Skeletal muscle satellite cell (primary cell): ENCODE results near the gene SORCS1.

Experiments used
- H3K27me3 ChIP-seq: 2 replicates; pipeline ENCODE4 v1.7.0; 2013; ENCODE audit warnings: low read length; ENCODE audit not compliant: control insufficient read depth, insufficient read depth
- H3K36me3 ChIP-seq: 2 replicates; pipeline ENCODE4 v1.7.0; 2013; ENCODE audit warnings: mild to moderate bottlenecking, control low read depth, low read length; ENCODE audit not compliant: insufficient read depth
- H3K4me1 ChIP-seq: 2 replicates; pipeline ENCODE4 v1.7.0; 2013; ENCODE audit warnings: low read length; ENCODE audit not compliant: control insufficient read depth, insufficient read depth
- H3K4me2 ChIP-seq: 2 replicates; pipeline ENCODE4 v1.7.0; 2013; ENCODE audit warnings: mild to moderate bottlenecking, low read length
- H3K4me3 ChIP-seq: 2 replicates; pipeline ENCODE4 v1.7.0; 2013; ENCODE audit warnings: low read length
- H3K9ac ChIP-seq: 2 replicates; pipeline ENCODE4 v1.7.0; 2013; ENCODE audit warnings: mild to moderate bottlenecking, low read depth, low read length, moderate library complexity
- H3K9me3 ChIP-seq: replicated peaks from 2 replicates; pipeline ENCODE4 v1.7.0; 2013; ENCODE audit warnings: mild to moderate bottlenecking, control low read depth, low read length

SORCS1 gene

GRCh38 chr10:106980495-106981451 is 183.7 kb downstream of the SORCS1 start:
- Histone ChIP-seq H3K36me3 (no peaks in the 10 kb centered on the region), H3K4me3 (no peak overlapping the region), H3K9ac (no peak overlapping the region), H3K4me2 (no peak overlapping the region), H3K9me3 (no peaks in the 10 kb centered on the region), H3K4me1 (no peaks in the 10 kb centered on the region), H3K27me3 (no peaks in the 10 kb centered on the region)

- H3K4me2 ChIP-seq, result no peak overlapping the region
- H3K27me3 ChIP-seq, result no peaks in the 10 kb centered on the region
- no peaks in the 10 kb centered on the region for H3K36me3 ChIP-seq
- no peaks in the 10 kb centered on the region for H3K4me1 ChIP-seq
- H3K9ac ChIP-seq, result no peak overlapping the region
- no peaks in the 10 kb centered on the region for H3K9me3 ChIP-seq
- no peak overlapping the region for H3K4me3 ChIP-seq
Observed at GRCh38 chr10:106978756-106979155, 185.8 kb downstream of the SORCS1 start.

- Histone ChIP-seq H3K9me3 (peaks cover 5% of the 10 kb centered on the region), H3K27me3 (no peaks in the 10 kb centered on the region), H3K9ac (no peak overlapping the region), H3K36me3 (no peaks in the 10 kb centered on the region), H3K4me3 (no peak overlapping the region), H3K4me1 (no peaks in the 10 kb centered on the region), H3K4me2 (no peak overlapping the region)
Observed at GRCh38 chr10:106973716-106974115, 190.8 kb downstream of the SORCS1 start.

GRCh38 chr10:106973288-106973687 is 191.2 kb downstream of the SORCS1 start:
- Histone ChIP-seq H3K9ac (no peak overlapping the region), H3K9me3 (peaks cover 5% of the 10 kb centered on the region), H3K4me3 (no peak overlapping the region), H3K4me2 (no peak overlapping the region), H3K36me3 (no peaks in the 10 kb centered on the region), H3K4me1 (no peaks in the 10 kb centered on the region), H3K27me3 (no peaks in the 10 kb centered on the region)

- H3K27me3 ChIP-seq, result no peaks in the 10 kb centered on the region
- H3K36me3 ChIP-seq, result no peaks in the 10 kb centered on the region
- no peaks in the 10 kb centered on the region for H3K4me1 ChIP-seq
- no peak overlapping the region for H3K9ac ChIP-seq
- H3K4me3 ChIP-seq, result no peak overlapping the region
- peaks cover 5% of the 10 kb centered on the region for H3K9me3 ChIP-seq
- no peak overlapping the region for H3K4me2 ChIP-seq
Observed at GRCh38 chr10:106972381-106972780, 192.1 kb downstream of the SORCS1 start.

GRCh38 chr10:106971411-106971831 is 193.1 kb downstream of the SORCS1 start:
- H3K4me3 ChIP-seq, result no peak overlapping the region
- H3K9ac ChIP-seq, result no peak overlapping the region

GRCh38 chr10:106967452-106967851 is 197.1 kb downstream of the SORCS1 start:
- Histone ChIP-seq H3K9me3 (peaks cover 8% of the 10 kb centered on the region), H3K9ac (no peak overlapping the region), H3K4me1 (no peaks in the 10 kb centered on the region), H3K36me3 (no peaks in the 10 kb centered on the region), H3K27me3 (no peaks in the 10 kb centered on the region), H3K4me3 (no peak overlapping the region), H3K4me2 (no peak overlapping the region)

More at GRCh38 chr10:106971411-106971831, 193.1 kb downstream of the SORCS1 start:
- no peak overlapping the region for H3K4me2 ChIP-seq
- peaks cover 5% of the 10 kb centered on the region for H3K9me3 ChIP-seq
- no peaks in the 10 kb centered on the region for H3K4me1 ChIP-seq
- H3K27me3 ChIP-seq, result no peaks in the 10 kb centered on the region
- H3K36me3 ChIP-seq, result no peaks in the 10 kb centered on the region

- H3K9ac ChIP-seq, result no peak overlapping the region
- no peak overlapping the region for H3K4me3 ChIP-seq
- no peaks in the 10 kb centered on the region for H3K27me3 ChIP-seq
- H3K36me3 ChIP-seq, result no peaks in the 10 kb centered on the region
- no peak overlapping the region for H3K4me2 ChIP-seq
- no peaks in the 10 kb centered on the region for H3K4me1 ChIP-seq
- H3K9me3 ChIP-seq, result peaks cover 11% of the 10 kb centered on the region
Observed at GRCh38 chr10:106960812-106961211, 203.7 kb downstream of the SORCS1 start.

- Histone ChIP-seq H3K4me2 (no peak overlapping the region), H3K36me3 (no peaks in the 10 kb centered on the region), H3K9ac (no peak overlapping the region), H3K4me1 (no peaks in the 10 kb centered on the region), H3K4me3 (no peak overlapping the region), H3K27me3 (no peaks in the 10 kb centered on the region), H3K9me3 (peaks cover 17% of the 10 kb centered on the region)
Observed at GRCh38 chr10:106959521-106959920, 205.0 kb downstream of the SORCS1 start.

- Histone ChIP-seq H3K9ac (no peak overlapping the region), H3K4me3 (no peak overlapping the region), H3K27me3 (no peaks in the 10 kb centered on the region), H3K36me3 (no peaks in the 10 kb centered on the region), H3K4me1 (no peaks in the 10 kb centered on the region), H3K9me3 (peaks cover 19% of the 10 kb centered on the region), H3K4me2 (no peak overlapping the region)
Observed at GRCh38 chr10:106958589-106959361, 205.7 kb downstream of the SORCS1 start.

- H3K9ac ChIP-seq, result no peak overlapping the region
- H3K4me1 ChIP-seq, result no peaks in the 10 kb centered on the region
- no peaks in the 10 kb centered on the region for H3K27me3 ChIP-seq
- peaks cover 20% of the 10 kb centered on the region for H3K9me3 ChIP-seq
- no peak overlapping the region for H3K4me2 ChIP-seq
- no peaks in the 10 kb centered on the region for H3K36me3 ChIP-seq
- H3K4me3 ChIP-seq, result no peak overlapping the region
Observed at GRCh38 chr10:106957823-106958588, 206.5 kb downstream of the SORCS1 start.
